ENCODE measurements around the gene ABCB8. TPM values are rescaled to one million over a fixed set of nuclear protein-coding genes. Genes with fewer than 3 reads are reported as not detected.

The ABCB8 gene
- total and polyA plus RNA-seq, 9 of the 15 experiments (the other 6 are each of a cell fraction or from before 2014, with no cell fraction given), result 7.6 to 106 (median 36.3) TPM

DNA sequence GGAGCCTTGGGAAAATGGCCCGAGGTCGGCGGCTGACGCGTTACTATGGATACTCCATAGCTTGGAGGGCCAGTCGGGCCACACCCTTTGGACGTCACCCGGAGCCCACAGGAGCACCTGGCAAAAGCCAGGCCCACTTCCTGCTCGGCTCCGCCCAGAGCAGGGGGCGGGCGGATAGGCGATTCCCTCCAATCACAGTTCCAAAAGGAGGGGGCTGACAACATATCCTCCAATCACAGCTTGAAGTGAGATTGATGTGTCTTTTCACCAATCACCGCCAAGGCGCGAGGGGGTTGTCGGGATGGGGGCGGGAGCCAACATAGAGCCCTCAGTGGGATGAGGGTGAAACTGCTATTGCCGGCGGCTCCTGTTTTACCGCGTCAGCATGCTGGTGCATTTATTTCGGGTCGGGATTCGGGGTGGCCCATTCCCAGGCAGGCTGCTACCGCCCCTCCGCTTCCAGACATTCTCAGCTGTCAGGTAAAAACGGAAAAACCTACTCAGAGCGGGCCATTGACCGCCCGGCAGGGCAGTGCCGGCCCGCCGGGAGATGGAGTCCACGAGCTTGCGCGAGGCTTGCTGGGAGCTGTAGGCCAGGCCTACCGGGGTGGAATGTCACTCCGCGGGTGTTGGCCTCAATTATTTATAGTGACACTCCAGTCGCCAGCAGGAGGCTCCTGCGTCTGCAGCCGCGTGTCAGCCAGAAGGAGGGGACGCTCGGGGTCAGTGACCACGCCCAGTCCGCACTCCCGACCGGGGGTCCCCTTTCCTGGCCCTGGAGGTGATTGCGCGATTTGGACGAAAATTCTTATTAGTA lies at the start of gene ABCB8 (continued):
- TF ChIP-seq, protein P1, sequence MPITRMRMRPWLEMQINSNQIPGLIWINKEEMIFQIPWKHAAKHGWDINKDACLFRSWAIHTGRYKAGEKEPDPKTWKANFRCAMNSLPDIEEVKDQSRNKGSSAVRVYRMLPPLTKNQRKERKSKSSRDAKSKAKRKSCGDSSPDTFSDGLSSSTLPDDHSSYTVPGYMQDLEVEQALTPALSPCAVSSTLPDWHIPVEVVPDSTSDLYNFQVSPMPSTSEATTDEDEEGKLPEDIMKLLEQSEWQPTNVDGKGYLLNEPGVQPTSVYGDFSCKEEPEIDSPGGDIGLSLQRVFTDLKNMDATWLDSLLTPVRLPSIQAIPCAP (CRISPR knock-in tag; IDR thresholded peaks at IDR 0.05; ENCODE audit: borderline replicate concordance), result no peak
- TF ChIP-seq FOS (IDR thresholded peaks at IDR 0.05; ENCODE audit: extremely low read depth, insufficient read length), result peak; percentile 100
- 0 out of 2 replicates have a peak, but pooled peaks have one; percentile 70 for TF ChIP-seq MTA1 (IDR thresholded peaks at IDR 0.05; ENCODE audit: borderline replicate concordance)
- TF ChIP-seq HCFC1 (IDR thresholded peaks at IDR 0.05; ENCODE audit: low read depth, low read length), result peak; percentile 96
- no peak for TF ChIP-seq EZH2 (IDR thresholded peaks at IDR 0.05; ENCODE audit: borderline replicate concordance, low read depth, low read length)
- TF ChIP-seq, protein P2, sequence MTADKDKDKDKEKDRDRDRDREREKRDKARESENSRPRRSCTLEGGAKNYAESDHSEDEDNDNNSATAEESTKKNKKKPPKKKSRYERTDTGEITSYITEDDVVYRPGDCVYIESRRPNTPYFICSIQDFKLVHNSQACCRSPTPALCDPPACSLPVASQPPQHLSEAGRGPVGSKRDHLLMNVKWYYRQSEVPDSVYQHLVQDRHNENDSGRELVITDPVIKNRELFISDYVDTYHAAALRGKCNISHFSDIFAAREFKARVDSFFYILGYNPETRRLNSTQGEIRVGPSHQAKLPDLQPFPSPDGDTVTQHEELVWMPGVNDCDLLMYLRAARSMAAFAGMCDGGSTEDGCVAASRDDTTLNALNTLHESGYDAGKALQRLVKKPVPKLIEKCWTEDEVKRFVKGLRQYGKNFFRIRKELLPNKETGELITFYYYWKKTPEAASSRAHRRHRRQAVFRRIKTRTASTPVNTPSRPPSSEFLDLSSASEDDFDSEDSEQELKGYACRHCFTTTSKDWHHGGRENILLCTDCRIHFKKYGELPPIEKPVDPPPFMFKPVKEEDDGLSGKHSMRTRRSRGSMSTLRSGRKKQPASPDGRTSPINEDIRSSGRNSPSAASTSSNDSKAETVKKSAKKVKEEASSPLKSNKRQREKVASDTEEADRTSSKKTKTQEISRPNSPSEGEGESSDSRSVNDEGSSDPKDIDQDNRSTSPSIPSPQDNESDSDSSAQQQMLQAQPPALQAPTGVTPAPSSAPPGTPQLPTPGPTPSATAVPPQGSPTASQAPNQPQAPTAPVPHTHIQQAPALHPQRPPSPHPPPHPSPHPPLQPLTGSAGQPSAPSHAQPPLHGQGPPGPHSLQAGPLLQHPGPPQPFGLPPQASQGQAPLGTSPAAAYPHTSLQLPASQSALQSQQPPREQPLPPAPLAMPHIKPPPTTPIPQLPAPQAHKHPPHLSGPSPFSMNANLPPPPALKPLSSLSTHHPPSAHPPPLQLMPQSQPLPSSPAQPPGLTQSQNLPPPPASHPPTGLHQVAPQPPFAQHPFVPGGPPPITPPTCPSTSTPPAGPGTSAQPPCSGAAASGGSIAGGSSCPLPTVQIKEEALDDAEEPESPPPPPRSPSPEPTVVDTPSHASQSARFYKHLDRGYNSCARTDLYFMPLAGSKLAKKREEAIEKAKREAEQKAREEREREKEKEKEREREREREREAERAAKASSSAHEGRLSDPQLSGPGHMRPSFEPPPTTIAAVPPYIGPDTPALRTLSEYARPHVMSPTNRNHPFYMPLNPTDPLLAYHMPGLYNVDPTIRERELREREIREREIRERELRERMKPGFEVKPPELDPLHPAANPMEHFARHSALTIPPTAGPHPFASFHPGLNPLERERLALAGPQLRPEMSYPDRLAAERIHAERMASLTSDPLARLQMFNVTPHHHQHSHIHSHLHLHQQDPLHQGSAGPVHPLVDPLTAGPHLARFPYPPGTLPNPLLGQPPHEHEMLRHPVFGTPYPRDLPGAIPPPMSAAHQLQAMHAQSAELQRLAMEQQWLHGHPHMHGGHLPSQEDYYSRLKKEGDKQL (CRISPR knock-in tag; IDR thresholded peaks at IDR 0.05; ENCODE audit: borderline replicate concordance), result no peak
- TF ChIP-seq ZNF165 (CRISPR knock-in tag; IDR thresholded peaks at IDR 0.05; ENCODE audit: borderline replicate concordance), result no peak
- peak; percentile 16; the same call in 1 of the 2 replicates for TF ChIP-seq TAF7 (tag; IDR thresholded peaks at IDR 0.05)
- TF ChIP-seq E2F3 (CRISPR knock-in tag; IDR thresholded peaks at IDR 0.05), result peak; percentile 35; the same call in 1 of the 2 replicates
- peak; percentile 95 for TF ChIP-seq SIN3A (IDR thresholded peaks at IDR 0.05; ENCODE audit: borderline replicate concordance in 2 of 2, control insufficient read depth in 1 of 2, low read depth in 2 of 2, low read length in 2 of 2)
- no peak for TF ChIP-seq MEF2D (tag; conservative IDR thresholded peaks at IDR 0.05; ENCODE audit: low read depth)
- no peak for TF ChIP-seq GABPB2 (CRISPR knock-in tag; conservative IDR thresholded peaks at IDR 0.05)
- no peak for TF ChIP-seq KAT8 (IDR thresholded peaks at IDR 0.05; ENCODE audit: low read depth)
- no peak for TF ChIP-seq DDX20 (tag; IDR thresholded peaks at IDR 0.05; ENCODE audit: low read depth)
- peak; percentile 95 for TF ChIP-seq ZNF143 (CRISPR knock-in tag; IDR thresholded peaks at IDR 0.05)
- no peak for TF ChIP-seq MECOM (CRISPR knock-in tag; IDR thresholded peaks at IDR 0.05)
- no peak; the same call in 1 of the 2 replicates for TF ChIP-seq ZNF586 (CRISPR knock-in tag; conservative IDR thresholded peaks at IDR 0.05)
- TF ChIP-seq BCOR (IDR thresholded peaks at IDR 0.05), result no peak; the same call in 1 of the 2 replicates
- TF ChIP-seq ZNF324 (CRISPR knock-in tag; IDR thresholded peaks at IDR 0.05), result no peak
- TF ChIP-seq SIN3B (IDR thresholded peaks at IDR 0.05; ENCODE audit: low read depth), result peak; percentile 99
- TF ChIP-seq KLF10 (CRISPR knock-in tag; IDR thresholded peaks at IDR 0.05), result no peak
- TF ChIP-seq, protein P3, sequence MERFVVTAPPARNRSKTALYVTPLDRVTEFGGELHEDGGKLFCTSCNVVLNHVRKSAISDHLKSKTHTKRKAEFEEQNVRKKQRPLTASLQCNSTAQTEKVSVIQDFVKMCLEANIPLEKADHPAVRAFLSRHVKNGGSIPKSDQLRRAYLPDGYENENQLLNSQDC (CRISPR knock-in tag; IDR thresholded peaks at IDR 0.05), result no peak
- TF ChIP-seq NFATC3 (IDR thresholded peaks at IDR 0.05), result no peak
- no peak for TF ChIP-seq XRCC3 (IDR thresholded peaks at IDR 0.05)

Data from K562 (cell line).